Liver (tissue), 3 donors: ENCODE data around the gene TOLLIP.

Experiments used
- ATF3 ChIP-seq: IDR thresholded peaks from 2 replicates; pipeline ENCODE4 v1.6.1; 2016; ENCODE audit warnings: antibody characterized with exemption
- CTCF ChIP-seq: fragments of 150-350 bp; IDR thresholded peaks from 2 replicates; pipeline ENCODE4 v1.5.1; 2017; ENCODE audit warnings: improper control_type of control experiment, low read depth, low read length; ENCODE audit not compliant: missing input control
- EGR1 ChIP-seq, 2 donors: IDR thresholded peaks; 2 replicates each; pipeline ENCODE4 v1.6.1; 2016 to 2018; ENCODE audit warnings: antibody characterized with exemption in 2 of 2, low read depth in 2 of 2
- RXRA ChIP-seq, 2 donors: IDR thresholded peaks; 2 replicates each; pipeline ENCODE4 v1.6.1; 2017 to 2018; ENCODE audit warnings: antibody characterized with exemption in 2 of 2, mild to moderate bottlenecking in 1 of 2
- YY1 ChIP-seq: IDR thresholded peaks from 2 replicates; pipeline ENCODE4 v1.6.1; 2016; ENCODE audit warnings: antibody characterized with exemption, mild to moderate bottlenecking
- donor health status: healthy.
- donor health status: healthy.

DNA sequence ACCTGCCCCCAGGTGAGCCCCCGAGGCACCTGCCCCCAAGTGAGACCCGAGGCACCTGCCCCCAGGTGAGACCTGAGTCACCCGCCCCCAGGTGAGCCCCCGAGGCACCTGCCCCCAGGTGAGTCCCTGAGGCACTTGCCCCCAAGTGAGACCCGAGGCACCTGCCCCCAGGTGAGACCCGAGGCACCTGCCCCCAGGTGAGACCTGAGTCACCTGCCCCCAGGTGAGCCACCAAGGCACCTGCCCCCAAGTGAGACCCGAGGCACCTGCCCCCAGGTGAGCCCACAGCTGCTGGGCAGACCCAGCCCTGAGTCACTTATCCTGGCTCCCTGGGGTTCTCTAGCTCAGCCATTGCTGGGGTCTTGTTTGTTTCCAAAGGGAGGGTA, 50.4 kb downstream of the TOLLIP start:
- TF ChIP-seq EGR1 (IDR thresholded peaks at IDR 0.05; ENCODE audit: low read depth in 2 of 2) = no peak
- no peak for TF ChIP-seq RXRA (IDR thresholded peaks at IDR 0.05)
- TF ChIP-seq CTCF = no peak
- no peak for TF ChIP-seq ATF3
- no peak for TF ChIP-seq YY1
